NK-92 (cell line): Measurements from ENCODE around the gene SNCAIP.
"Not testable (repeated sequence)": the region's sequence is repeated elsewhere in the genome, so short reads cannot be mapped to it uniquely, and the experiment has no call there.

ENCODE experiments used
- DNase-seq: peaks from one replicate; lab custom pipeline; 2025; ENCODE audit not compliant: unreplicated experiment; lab: John Stamatoyannopoulos, UW

SNCAIP gene

DNA sequence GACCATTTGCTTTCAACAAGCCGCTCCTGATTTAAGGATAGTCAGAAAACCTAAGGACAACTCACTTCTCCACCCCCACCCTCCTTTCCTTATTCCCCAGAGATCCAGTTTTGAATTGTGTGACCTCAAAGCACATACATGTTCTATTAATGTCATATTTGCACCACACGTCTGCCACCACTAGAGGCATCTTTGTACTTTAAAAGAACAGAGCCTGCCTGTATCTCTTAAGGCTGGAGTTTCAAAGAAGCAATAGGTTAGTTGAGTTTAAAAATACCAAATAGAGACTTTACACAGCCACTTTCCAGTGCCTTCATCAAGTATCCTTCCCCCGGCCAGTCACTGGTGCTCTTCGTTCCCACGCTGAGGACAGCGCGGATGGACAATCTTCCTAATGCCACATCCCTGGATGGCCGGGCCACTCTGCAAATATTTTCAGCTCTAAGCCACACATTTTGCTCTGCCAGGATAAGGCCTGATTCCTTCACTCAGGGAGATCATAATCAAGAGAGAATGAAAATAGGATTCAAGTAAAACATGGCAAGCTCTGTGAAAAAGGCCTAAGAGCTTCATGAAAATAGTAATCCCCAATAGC lies 146.3 kb downstream of the SNCAIP start:
- no peak for DNase-seq

DNA sequence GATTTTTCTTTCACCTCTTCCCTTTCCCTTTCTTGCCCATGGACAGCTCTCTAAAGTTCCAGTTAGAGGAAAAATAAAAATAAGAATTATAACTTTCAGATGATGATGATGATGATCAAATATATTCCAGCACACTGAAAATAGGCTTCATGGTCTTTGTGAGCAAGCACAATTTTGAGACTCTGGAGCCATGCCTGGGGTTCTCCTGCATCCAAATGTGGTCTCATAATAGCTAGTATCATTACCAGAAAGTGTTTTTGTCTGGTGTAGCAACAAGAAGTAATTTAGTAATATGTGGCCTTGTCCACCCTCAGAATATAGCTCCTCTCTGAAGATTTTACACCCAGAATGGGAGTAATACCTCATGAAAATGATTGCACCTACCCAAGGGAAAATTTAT lies 150.4 kb downstream of the SNCAIP start:
- no peak for DNase-seq

DNA sequence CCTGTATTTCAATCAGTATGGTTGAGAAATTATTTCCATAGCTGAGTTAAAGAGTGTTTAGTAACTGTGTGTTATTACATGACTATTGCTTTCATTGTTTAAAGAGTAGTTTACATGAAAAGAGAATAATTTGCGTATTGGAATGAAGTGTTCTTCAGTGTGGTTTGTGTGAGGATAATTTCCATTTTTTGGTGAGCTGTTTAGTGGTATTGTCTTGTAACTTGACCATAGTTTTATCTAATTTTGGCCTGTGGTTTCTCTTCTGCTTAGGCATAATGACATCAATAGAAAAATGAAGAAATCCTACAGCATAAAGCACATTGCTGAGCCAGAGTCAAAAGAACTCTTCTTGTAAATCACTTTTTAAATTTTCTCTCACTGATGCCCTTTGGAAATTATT lies 151.2 kb downstream of the SNCAIP start:
- DNase-seq, result no peak

DNA sequence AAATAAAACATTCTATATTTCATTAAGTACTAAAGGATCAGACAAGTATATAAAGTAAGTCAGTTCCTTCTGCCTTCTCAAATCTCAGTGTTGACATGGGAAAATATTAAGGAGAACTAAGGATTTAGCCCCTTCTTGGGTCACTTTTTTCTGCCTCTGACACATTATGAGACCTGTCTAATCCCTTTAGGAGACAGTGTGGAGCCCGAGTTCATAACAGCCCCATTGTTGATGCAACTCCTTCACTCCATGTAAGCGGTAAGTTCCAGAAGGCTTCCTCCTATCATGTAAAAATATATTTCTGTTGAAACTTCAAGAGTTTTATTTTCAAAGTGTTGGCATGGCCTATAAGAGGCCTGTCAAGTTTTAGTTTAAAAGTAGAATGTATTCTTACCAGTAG lies 152.2 kb downstream of the SNCAIP start:
- DNase-seq, result no peak

DNA sequence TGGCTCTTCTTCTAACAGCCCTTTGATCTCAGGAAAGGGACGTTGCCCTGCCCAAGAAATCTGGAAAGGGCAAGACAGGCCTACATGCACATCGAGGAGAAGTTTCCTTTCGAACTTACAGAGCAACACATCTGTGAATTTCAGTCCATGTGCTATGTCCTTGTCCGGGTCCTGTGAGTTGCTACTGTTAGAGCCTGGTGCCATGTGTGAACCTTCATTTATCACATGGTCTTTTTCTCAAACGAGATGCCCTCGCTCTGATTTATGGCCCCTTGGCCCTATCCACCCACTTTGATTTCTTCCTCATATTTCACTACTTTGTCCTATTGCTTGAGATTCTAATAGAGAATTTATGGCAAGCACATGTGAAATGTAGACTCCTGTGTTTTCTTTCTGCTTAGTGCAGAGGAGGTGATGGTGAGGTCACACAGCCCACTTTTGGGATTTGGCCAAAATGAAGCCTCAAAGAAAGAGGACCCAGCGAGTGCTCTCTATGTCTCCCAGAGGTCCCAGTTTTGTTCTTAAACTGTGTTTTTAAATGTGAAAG lies 153.1 kb downstream of the SNCAIP start:
- DNase-seq, result no peak

DNA sequence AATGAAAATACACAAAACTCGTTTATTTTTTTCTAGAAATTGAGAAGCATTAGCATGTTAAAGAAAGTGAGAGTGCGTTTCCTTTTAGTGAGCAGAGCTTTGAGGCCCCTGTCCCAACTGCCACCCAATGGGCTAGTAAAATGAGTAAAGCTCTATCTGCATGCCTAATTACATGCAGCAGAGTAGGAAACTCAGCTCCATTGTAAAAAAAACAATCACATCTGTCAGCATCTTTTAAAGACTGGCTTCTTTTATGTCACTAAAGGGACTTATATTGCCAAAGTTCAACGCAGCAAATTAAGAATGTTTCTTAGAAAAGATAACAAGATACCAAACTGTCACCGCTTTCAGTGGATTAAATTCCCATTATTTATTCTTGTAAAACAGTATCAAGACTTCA lies 154.0 kb downstream of the SNCAIP start:
- no peak for DNase-seq

DNA sequence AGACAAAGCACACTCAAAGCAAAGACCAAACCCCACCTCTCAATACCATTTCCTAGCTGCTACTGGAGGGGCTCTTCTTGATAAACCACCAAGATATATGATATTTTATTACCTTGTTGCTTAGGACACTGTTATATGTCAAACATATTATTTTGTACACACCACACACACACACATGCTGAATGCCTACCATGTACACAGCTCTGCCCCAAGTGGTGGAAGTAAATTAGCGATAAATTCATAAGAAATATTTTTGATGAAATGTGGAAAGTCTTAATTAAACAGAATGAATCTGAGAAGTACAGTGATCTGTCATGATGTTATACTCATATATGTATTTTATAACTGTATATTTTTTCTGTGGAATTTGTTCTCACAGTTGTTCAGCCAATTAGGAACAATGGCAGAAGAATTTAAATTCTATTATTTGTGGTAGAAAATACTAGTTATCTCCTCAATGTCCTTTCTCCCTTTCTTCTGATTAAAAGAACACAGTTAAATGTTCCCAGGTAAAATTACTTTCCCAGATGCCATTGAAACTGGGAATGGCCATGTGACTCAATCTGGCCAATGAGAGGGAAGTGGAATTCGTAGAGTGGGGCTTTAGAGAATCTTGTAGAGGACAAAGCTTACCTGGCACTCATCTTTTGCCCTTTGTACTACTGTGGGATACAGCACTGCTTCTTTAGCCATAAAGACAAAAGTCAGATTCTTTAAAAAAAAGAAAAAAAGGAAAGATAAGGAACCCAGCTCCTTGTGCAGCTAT lies 156.5 kb downstream of the SNCAIP start:
- no peak for DNase-seq

DNA sequence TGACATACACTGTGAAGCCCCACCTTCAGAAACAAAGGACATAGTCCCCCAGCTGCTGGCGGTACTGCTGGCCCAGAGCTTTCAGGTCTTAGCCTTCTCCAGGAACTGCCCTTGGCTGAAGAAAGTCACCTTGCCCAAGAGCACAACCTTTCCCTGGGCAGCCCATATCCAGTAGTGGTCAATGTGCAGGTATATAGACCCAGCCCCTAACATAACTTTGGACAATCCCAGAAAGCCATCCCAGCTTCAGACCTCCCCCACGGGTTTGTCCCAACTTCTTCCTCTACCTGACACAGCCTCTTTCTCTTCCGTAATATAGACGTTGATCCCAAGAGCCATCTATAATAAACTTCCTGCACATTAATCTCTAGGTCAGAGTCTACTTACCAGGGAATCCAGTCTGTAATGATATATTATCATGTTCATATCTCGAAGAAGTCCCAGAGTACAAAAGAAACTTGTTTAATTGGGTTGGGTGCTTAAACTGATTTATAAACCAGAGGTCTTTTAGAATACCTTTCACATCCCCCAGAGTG lies 157.4 kb downstream of the SNCAIP start:
- no peak for DNase-seq

DNA sequence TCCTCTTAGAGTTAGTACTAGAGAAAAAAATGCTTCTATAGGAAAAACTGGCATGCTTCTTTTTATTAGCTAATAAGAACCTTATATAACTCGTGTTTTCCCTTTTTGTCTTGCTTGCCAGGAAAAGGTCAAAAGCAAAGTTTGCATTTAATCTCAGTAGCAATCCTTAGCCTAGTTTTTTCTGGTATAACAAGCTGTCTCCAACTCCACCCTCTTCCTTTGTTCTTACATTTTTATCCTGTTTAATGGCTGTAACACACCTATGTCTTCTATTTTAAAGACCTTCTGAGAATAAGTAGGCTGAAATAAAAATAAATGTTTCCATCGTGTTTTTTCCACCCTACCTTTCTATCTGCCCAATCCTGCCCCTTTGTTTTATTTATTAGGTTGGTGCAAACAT lies 158.3 kb downstream of the SNCAIP start:
- DNase-seq, result no peak

DNA sequence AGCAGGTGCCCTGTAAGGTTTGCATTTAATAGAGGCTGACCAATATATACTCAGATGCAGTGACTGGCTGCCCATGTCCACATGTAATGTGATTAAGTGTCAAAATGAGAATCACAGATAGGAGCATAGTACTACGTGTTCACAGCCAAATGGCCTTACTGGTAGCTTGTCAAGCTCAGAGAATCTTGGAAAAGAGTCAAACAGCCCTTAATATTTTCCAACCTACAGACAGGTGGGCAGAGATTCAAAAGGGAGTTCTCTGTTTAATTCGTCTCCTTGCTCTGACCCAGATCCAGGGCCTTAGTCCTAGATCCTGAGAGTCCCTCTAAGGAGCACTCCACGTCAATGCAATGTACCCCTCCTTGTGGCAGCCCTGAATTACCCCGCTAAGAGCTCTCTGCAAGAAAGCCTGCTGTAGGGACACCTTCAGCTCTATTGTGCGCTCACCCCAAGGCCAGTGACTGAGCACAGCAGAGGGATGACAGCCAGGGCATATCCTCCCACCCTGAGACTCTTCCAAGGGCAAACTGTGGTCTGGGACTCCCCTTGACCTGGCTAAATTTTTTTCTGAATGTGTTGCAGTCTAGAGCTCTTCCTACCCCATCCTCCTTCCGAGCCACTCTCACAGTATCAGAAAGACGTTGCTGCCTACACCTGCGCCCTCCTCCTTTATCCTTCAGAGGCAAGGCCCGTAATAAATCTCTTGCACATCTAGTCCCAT lies 159.2 kb downstream of the SNCAIP start:
- no peak for DNase-seq

DNA sequence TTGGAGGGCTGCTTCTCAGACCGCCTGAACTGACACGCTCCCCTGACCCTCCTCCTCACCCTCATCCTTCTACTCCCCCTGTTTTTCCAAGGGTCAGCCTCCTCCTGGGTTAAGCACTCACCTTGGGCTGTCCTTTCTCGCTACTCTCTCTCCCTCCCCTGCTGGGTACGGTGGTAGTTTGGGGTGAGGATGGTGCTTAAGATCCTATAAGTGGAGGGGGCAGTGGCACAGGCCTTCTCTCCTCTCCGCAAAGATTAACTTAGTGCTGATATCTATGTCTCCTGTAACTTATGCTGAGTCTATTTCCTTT lies 159.7 kb downstream of the SNCAIP start:
- no peak for DNase-seq

DNA sequence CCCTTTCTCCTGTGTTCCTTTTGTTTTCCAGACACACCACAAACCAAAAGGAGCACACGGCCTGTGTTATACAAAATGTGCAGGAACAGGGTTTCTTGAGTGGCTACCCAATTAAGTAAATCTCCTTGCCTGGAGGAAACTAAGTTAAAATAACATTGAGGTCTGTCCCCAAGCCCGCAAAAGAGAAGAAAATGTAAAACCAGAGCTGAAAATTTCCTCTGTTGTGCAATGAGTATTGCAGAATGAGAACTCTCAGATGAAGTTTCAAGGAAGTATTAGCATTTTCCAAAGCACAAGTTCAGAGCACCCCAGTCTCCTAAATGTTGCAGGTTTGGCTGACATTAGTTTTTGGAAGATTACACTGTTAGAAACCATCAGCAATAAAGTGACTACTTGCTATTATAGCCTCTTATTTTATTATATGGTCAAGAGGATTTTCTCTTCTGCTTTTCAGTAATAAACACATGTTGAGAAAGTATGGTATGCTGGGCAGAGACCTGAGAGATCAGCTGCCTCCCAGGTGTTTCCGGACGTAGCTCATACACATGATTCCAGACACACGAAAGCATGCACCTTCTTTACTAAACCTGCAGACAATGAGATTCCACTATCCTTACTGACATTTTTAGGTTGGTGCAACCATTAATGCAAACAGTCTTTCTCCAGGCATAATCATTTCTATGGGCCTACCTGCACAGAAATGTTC lies 161.3 kb downstream of the SNCAIP start:
- DNase-seq, result no peak

DNA sequence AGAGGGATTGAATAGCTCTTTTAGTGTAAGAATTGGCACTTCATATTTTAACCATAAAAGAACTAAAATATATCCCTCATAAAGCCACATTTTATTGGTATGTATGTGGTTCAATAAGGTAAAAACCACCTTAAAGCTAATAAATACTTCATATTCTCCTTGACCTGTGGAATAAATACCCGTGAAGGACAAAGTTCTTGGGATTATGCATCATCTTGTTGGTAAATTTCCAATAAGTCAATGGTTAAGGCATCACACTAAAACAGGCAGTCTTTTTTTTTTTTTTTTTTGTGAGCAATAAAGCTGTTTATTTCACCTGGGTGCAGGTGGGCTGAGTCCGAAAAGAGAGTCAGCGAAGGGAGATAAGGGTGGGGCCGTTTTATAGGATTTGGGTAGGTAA lies 161.9 kb downstream of the SNCAIP start:
- no peak for DNase-seq

DNA sequence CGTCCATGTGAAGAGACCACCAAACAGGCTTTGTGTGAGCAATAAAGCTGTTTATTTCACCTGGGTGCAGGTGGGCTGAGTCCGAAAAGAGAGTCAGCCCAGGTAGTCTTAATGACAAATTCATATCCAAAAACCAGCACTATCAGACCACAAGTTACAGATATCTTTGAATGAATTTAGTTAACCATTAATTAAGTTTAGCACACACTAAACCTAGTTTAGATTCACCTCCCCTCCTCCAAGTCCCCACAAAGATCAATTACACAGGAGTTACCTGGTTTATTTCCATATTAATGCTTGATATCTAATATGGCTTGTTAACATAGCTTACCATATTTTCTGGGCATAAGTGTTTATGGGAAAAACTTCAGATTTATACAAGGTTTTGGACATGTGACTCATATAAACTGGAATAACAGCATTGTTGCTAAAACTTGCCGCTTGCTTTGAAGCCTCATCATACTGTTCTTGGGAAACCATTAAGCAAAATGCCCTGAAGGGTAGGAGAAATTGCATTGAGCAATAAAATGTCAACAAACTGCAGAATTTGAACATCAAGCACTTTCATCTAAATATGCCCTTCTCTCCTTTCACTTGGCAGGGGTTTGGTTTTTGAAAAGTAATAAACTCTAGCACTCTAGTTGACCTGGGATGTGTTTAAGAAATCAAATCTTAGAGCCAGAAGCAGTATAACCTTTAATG lies 166.9 kb downstream of the SNCAIP start:
- DNase-seq, result no peak

DNA sequence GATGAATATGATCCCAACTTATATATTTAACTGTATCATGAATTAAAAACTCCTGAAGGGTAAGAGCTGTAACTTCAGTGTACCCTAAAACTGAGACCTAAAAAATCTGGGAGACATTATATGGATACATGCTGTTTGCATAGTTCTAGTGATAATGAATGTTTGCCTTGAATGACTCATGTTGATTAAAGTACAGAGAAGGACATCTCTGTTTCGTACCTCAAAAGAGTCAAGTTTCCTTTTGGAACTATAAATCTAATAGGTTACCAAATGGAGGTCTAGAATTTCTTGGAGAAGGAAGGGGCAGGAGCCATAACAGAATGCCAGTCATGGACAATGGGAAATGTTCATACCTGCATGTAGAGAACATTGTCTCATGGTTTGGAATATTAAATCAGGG lies 168.1 kb downstream of the SNCAIP start:
- DNase-seq, result no peak

DNA sequence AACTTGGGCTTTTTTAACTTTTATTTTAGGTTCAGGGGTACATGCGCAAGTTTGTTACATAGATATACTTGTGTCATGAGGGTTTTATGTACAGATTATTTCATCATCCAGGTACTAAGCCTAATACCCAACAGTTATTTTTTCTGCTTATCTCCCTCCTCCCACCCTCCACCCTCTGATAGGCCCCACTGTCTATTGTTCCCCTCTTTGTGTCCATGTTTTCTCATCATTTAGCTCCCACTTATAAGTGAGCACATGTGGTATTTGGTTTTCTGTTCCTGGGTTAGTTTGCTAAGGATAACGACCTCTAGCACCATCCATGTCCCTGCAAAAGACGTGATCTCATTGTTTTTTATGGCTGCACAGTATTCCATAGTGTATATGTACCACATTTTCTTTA lies 172.1 kb downstream of the SNCAIP start:
- DNase-seq, result no peak

DNA sequence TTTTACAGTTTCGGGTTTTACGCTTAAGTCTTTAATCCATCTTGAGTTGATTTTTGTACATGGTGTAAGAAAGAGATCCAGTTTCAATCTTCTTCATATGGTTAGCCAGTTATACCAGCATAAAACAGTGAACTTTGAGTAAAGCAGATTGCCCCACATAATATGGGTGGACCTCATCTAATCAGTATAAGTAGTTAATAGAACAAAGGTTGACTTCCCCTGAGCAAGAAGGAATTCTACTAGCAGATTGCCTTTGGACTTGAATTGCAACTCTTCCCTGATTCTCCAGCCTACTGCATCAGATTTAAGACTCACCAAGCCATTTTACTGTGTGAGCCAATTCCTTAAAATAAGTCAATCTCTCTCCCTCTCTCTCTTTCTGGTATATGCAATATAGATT lies 173.2 kb downstream of the SNCAIP start:
- no peak for DNase-seq

DNA sequence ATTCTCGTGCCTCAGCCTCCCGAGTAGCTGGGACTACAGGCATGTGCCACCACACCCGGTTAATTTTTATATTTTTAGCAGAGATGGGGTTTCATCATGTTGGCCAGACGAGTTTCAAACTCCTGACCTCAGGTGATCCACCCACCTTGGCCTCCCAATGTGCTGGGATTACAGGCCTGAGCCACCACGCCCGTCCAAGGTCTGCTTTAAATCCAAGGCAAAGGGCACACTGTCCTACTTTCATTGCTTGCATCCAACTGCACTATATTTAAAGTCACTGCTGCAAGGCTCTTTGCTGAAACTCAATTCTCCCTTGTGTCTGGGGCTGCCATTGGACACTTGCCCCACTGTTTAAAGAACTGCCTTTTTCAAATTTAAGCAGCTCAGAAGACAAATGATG lies 174.6 kb downstream of the SNCAIP start:
- not testable (repeated sequence) for DNase-seq

DNA sequence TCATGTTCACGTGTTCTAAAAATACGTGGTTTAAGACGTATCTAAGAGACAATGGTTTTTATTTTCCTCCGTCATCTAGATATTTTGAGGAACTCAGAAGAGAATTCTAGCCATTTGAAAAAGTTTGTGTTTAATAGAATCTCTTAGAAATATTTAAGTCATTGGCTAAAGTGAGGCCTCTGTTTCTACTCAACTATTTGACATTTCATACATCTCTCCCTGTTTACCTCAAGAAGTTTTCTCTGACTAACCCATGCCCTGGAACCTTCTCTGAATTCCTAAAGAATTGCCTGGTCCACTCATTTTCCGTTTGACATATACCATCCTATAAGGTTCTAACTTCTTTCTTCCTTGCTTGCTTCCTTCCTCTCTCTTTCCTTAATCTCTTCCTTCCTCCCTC lies 178.7 kb downstream of the SNCAIP start:
- no peak for DNase-seq

DNA sequence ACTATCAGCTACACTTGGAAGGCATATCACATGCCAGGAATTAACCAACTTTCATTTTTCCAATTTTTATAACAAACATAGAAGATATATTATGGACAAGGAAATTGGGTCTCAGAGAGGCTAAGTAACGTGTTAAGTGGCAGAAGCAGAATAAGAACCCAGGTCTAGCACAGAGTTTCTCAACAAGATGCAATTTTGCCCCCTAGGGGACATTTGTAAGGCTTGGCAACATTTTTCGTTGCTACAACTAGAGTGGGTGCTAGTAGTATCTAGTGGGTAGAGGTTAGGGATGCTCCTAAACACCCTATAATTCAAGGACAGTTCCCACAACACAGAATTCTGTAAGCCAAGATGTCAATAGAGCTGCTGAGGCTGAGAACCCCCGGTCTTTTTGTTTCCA lies 180.6 kb downstream of the SNCAIP start:
- no peak for DNase-seq
